SH-SY5Y (cell line): ENCODE data around the gene CYGB.

ENCODE experiments used
- GATA2 ChIP-seq: IDR thresholded peaks from 2 replicates; pipeline ENCODE4 v1.6.1; 2011; ENCODE audit warnings: mild to moderate bottlenecking, low read depth, low read length
- GATA3 ChIP-seq: IDR thresholded peaks from 2 replicates; pipeline ENCODE4 v1.6.1; 2011; ENCODE audit warnings: low read depth, mild to moderate bottlenecking, low read length, moderate library complexity

GRCh38 chr17:76582660-76583059 lies 45.2 kb upstream of the CYGB start:
- TF ChIP-seq GATA2 (no peak), GATA3 (no peak)
